NCI-H1048 (cell line): ENCODE results near the gene KEL.

Source experiments
- DNase-seq: peaks from one replicate; lab custom pipeline; 2025; lab: John Stamatoyannopoulos, UW

KEL gene

DNA sequence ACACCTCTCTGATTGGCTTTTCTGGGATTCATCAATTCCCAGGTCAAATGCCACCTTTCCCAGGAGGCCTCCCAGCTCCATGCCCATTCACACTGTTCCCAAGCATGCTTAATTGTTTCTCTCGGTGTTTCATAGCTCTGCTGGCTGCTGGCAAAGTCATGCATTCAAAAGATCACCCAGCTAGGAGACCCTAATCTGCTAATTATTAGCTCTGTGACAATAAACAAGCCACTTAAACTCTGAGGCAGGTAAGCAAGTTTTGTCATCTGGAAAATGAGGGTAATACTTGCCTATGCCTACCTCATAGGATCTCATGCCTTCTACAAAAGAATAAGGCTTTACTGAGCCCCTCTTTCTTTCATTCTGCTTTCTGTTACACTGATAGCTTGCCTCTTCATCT lies 828 bp upstream of the KEL start:
- DNase-seq = no peak

GRCh38 chr7:142961595-142961972 lies 579 bp downstream of the KEL start:
- DNase-seq = no peak

- no peak for DNase-seq
These were observed 1.1 kb downstream of the KEL start for GRCh38 chr7:142960955-142961512.

DNA sequence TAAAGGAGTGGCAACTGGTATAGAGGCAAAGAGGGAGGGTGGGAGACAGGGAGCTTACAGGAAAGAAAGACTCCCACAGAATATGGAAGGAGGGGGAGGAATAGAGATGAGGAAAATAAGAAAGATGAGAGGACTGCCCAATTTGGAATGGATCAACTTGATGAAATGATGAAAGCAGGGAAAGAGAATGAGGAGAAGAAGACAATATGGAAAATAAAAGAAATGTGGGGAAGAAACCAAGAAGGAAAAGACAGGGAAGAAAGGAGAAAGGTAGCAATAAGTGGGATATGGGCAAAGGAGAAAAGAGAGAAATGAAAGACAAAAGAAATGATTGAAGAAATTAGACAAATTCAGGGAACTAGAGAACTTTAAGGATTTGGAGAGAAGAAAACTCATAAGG lies 3.0 kb downstream of the KEL start:
- no peak for DNase-seq

- DNase-seq = no peak
These were observed 4.4 kb downstream of the KEL start for GRCh38 chr7:142957723-142958122.

DNA sequence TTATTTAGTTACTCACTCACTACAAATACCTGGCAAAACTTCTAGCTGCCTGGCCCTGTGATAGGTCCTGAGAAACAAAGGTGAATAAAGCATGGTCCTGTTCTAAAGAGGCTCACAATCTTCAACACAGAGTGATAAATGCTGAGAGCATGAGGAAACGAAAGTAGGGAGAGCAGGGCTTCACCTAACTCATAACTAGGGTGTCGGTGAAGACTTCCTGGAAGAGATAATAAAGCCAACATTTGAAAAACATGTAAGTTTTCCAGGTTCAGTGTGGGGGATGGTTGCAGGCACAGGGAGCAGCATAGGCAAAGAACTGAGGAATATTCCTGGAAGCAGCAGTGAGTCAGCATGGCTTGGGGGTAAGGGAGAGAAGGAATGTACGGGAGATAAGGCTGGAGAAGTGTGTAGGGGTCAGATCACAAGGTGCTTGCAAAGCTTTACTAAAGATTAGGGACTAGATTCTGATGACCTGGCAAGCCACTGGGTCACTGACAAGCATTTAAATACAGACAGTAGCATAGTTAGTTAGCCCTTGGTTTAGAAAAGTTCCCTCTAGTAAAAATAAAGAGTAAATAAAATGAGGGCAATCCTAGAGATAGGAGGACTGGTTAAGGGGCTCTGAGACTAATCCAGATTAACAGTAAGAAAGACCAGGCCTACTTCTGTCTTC lies 5.1 kb downstream of the KEL start:
- DNase-seq = no peak

GRCh38 chr7:142954680-142955268 lies 7.4 kb downstream of the KEL start:
- no peak for DNase-seq

- no peak for DNase-seq
These were observed 11.9 kb downstream of the KEL start for GRCh38 chr7:142950235-142950634.

DNA sequence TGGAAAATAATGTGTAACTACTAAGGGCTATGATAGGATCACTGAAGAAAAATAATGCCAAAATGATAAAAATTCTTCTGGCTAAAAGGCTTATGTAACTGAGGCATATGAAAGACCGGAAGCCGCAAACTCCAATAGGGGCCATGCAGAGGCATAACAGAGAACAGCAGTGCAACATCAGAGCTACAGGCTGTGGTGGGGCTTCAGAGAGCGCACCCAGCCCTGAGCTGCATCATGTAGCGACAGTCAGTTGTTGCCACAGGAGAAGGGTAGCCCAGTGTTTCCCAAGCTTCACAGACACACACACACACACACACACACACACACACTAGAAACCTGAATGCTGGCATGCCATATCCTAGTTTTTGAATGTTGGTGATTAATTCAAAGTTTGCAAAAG lies 13.6 kb downstream of the KEL start:
- DNase-seq = no peak

DNA sequence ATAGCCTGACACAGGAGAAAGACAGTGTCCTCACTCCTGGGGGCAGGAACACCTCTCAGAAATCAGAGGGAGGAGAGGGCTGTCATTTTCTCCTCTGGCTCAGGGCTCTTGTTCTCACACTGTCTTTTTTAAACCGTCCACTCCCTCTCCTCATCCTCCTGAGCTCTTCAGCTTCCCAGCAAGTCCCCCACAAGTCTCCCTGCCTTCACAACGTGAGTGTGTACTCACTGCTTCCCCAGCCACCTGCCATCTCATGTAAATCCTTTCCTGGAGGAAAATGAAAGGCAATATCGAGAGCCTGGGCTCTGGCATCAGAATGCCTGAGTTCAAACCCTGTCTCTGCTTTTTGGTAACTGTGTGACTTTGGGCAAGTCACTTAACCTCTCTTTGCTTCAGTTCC lies 17.2 kb downstream of the KEL start:
- DNase-seq = no peak

DNA sequence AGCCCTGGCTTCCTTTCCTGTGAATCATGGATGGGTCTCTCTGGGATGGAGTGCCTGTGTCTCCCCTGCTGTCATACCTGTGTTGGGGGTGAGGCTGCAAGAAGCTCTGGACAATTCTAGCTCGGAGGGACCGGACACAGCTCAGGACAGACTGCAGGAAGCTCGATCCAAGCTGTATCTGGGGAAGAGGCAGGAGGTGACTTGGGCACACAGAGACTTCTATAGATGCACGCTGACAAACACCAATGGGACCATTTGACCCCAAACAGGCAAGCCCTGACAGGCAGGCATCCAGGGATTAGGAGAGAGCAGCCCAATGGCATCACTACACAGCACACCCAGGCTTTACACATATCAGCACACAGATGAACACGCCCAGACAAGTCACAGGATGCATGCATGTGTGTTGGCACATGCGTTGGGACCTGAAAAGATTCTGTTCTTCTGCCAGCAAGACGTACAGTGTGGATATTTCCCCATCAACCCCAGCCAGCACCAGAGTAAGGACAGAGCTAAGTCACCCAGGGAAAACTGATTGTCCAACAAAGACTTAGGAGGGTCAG lies 18.4 kb downstream of the KEL start:
- no peak for DNase-seq

- no peak for DNase-seq
These were observed 19.4 kb downstream of the KEL start for GRCh38 chr7:142942746-142943145.

DNA sequence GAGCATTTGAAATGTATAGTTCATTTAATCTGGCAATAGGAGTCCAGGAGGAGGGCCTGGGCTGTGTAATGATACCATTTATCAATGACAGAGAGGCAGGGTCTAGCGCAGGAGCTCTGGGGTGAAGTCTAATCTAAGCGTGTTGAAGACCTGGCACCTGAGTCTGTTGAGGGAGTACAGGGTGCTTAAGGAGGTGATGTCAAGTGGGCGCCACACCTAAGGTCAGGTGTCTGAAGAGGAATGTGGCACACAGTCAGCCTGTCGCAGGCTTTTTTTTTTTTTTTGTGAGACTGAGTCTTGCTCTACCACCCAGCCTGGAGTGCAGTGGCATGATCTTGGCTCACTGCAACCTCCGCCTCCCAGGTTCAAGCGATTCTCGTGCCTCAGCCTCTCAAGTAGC lies 20.6 kb downstream of the KEL start:
- DNase-seq = no peak

- no peak for DNase-seq
These were observed 21.1 kb downstream of the KEL start for GRCh38 chr7:142940966-142941535.

GRCh38 chr7:142939226-142939910 lies 22.8 kb downstream of the KEL start, which contains the start of gene LLCFC1:
TSS of gene LLCFC1 (plus strand) at chr7:142939484. CDS start at chr7:142939622, 138 bp downstream.
- no peak for DNase-seq

GRCh38 chr7:142938611-142939010 lies 23.6 kb downstream of the KEL start:
- no peak for DNase-seq

DNA sequence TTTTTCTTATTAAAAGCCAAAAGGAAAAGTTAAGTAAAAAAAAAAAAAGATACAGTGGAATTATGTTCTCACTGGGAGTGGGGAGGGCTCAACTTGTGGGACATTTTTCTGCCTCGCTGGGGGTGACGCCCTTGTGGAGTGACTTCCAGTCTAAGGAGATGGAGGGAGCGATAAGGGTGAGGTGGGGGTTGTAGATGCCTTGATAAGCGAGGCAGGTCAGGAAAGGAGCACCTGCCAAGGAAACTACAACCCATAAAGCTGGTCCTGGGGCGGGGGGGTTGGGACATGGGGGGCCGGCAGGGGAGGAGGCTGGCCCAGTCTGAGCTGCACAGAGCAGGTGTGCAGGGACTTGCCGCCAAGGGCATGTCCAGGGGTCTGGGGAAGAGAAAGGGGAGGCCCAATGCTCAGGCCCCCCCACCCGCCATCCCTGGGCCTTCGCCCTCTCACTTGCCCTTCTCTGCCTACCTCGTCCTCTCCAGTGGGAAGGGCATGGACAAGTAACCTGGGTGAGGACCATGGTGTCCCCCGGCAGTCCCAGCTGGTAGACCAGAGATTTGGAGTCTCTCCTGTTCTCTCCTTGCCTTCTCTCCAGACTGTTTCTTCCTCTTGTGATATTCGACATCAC lies 26.1 kb downstream of the KEL start:
- no peak for DNase-seq

DNA sequence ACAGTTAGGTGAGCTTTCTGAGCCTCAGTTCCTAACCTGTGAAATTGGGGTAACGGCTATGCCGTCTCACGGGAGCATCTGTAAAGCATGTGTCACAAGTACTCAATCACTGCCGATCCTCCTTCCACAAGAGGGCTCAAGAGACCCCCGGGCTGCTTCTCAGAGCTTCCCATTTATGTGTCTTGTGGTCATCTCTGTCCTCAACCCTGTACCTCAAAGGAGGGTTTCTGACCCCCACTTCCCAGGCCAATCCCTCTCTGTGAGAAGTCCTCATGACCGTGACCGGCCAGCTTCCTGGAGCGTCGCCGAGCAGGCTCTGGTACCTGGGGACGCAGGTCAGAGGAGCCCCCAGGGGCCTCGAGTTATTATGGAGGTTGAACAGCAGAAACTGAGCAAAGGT lies 28.1 kb downstream of the KEL start:
- DNase-seq = no peak

DNA sequence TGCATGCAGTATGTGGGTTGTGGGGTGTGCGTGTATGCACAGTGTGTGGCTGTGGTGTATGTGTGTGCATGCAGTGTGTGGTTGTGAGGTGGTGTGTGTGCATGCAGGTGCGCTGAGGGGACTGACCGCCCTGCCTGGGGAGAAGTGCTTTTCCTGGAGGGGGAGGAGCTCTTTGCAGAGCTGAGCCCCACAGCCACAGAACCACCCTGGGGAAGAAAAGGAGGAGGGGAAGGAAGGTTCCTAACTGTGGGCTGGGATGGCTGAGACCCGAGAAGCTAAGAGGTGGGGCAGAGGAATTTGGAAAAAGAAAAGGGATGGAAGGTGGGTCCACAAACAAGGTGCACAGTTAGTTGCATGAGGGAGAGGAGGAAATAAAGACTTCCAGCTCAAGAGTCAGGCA lies 28.5 kb downstream of the KEL start, which contains the start of gene TRPV5:
Gene TRPV5, minus strand, starts transcription at position 123 of the 400 bp plus-strand sequence. CDS start 287 bp downstream, outside the sequence.
- no peak for DNase-seq

DNA sequence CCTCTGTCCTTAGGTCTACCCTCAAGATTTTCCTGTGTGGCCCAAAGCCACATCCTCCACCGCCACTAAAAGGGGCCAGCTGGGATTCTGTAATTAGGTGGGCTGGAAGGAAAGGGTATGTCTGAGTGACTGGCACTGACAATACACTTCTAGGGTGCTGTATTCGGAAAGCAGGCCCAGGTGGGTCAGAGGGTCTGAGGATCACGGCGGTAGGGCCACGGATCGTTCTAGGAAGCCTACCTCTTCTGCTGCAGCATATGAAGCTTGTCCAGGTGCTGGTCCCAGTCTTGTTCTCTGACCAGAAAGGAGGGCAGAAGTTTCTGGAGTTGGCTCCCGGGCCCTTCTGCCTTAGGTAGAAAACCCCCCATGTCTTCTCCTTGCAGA lies 29.1 kb downstream of the KEL start:
- no peak for DNase-seq

- no peak for DNase-seq
These were observed 29.6 kb downstream of the KEL start for GRCh38 chr7:142932386-142933091.
